ENCODE data around the gene CCDC78. TPM values are rescaled to one million over a fixed set of nuclear protein-coding genes. Genes with fewer than 3 reads are reported as not detected.
A peak's percentile ranks its signal among the peaks of the same experiment; 100 is the strongest.

The CCDC78 gene
- total RNA-seq, 1 donor: 2.2 TPM

GRCh38 chr16:684961-685696 is 41.1 kb downstream of the CCDC78 start:
- Histone ChIP-seq H3K9me3 (ENCODE audit: low read depth, low read length) (no peaks in the 10 kb centered on the region), H3K4me3 (ENCODE audit: insufficient read depth, low read length) (no peak overlapping the region), H3K4me1 (ENCODE audit: insufficient read depth, low read length) (peaks cover 30% of the 10 kb centered on the region), H3K4me2 (ENCODE audit: insufficient read depth, low read length) (peak overlapping the region; percentile 86), H3K36me3 (ENCODE audit: insufficient read depth, low read length) (peaks cover 23% of the 10 kb centered on the region), H2AFZ (ENCODE audit: low read length) (no peak overlapping the region), H4K20me1 (ENCODE audit: insufficient read depth, low read length) (peaks cover 29% of the 10 kb centered on the region), H3K79me2 (ENCODE audit: insufficient read depth, low read length) (peaks cover 55% of the 10 kb centered on the region), H3K27me3 (ENCODE audit: insufficient read depth, low read length) (no peaks in the 10 kb centered on the region), H3K27ac (ENCODE audit: low read depth, low read length) (no peak overlapping the region)
- DNase-seq (ENCODE audit: insufficient read length, low spot score, missing footprints): no peak
- TF ChIP-seq CTCF (IDR thresholded peaks at IDR 0.05; ENCODE audit: extremely low read depth, low read depth, low read length): no peak

- peak within 1 kb of the TSS; percentile 86 for H3K4me2 ChIP-seq (ENCODE audit: insufficient read depth, low read length)
- H4K20me1 ChIP-seq (ENCODE audit: insufficient read depth, low read length): peaks cover 29% of the 10 kb centered on the region
- no peaks in the 10 kb centered on the region for H3K27me3 ChIP-seq (ENCODE audit: insufficient read depth, low read length)
- H3K27ac ChIP-seq (ENCODE audit: low read depth, low read length): peak within 1 kb of the TSS; percentile 65
- peak within 1 kb of the TSS; percentile 76 for H3K4me3 ChIP-seq (ENCODE audit: insufficient read depth, low read length)
- H3K79me2 ChIP-seq (ENCODE audit: insufficient read depth, low read length): peaks cover 47% of the 10 kb centered on the region
- TF ChIP-seq CTCF (IDR thresholded peaks at IDR 0.05; ENCODE audit: extremely low read depth, low read depth, low read length): no peak
- H3K36me3 ChIP-seq (ENCODE audit: insufficient read depth, low read length): peaks cover 23% of the 10 kb centered on the region
- H2AFZ ChIP-seq (ENCODE audit: low read length): peak within 1 kb of the TSS; percentile 56
- peaks cover 26% of the 10 kb centered on the region for H3K4me1 ChIP-seq (ENCODE audit: insufficient read depth, low read length)
- no peaks in the 10 kb centered on the region for H3K9me3 ChIP-seq (ENCODE audit: low read depth, low read length)
- DNase-seq (ENCODE audit: insufficient read length, low spot score, missing footprints): peak; percentile 100
Observed at GRCh38 chr16:684071-684794, 42.0 kb downstream of the CCDC78 start, which contains the start of gene JMJD8. JMJD8 (minus strand) TSS chr16:684334; CDS start chr16:684319, 15 bp downstream.

- H3K79me2 ChIP-seq (ENCODE audit: insufficient read depth, low read length): peaks cover 40% of the 10 kb centered on the region
- peak overlapping the region; percentile 76 for H3K4me3 ChIP-seq (ENCODE audit: insufficient read depth, low read length)
- H4K20me1 ChIP-seq (ENCODE audit: insufficient read depth, low read length): peaks cover 34% of the 10 kb centered on the region
- H3K4me2 ChIP-seq (ENCODE audit: insufficient read depth, low read length): peak overlapping the region; percentile 86
- DNase-seq (ENCODE audit: insufficient read length, low spot score, missing footprints): no peak
- no peak overlapping the region for H2AFZ ChIP-seq (ENCODE audit: low read length)
- no peaks in the 10 kb centered on the region for H3K9me3 ChIP-seq (ENCODE audit: low read depth, low read length)
- no peak overlapping the region for H3K27ac ChIP-seq (ENCODE audit: low read depth, low read length)
- H3K4me1 ChIP-seq (ENCODE audit: insufficient read depth, low read length): peaks cover 26% of the 10 kb centered on the region
- peaks cover 23% of the 10 kb centered on the region for H3K36me3 ChIP-seq (ENCODE audit: insufficient read depth, low read length)
- H3K27me3 ChIP-seq (ENCODE audit: insufficient read depth, low read length): no peaks in the 10 kb centered on the region
- TF ChIP-seq CTCF (IDR thresholded peaks at IDR 0.05; ENCODE audit: extremely low read depth, low read depth, low read length): no peak
Observed at GRCh38 chr16:683396-684070, 42.7 kb downstream of the CCDC78 start.
